ENCODE data around the gene TOP2B. TPM values are rescaled to one million over a fixed set of nuclear protein-coding genes. Genes with fewer than 3 reads are reported as not detected.

TOP2B gene
- total RNA-seq, 1 donor from 2014 or later: 104 TPM

- Histone ChIP-seq H3K36me3 (ENCODE audit: control insufficient read depth, insufficient read depth, low read length) (no peaks in the 10 kb centered on the region), H3K4me3 (ENCODE audit: low read depth, low read length) (no peak overlapping the region), H3K27me3 (ENCODE audit: control insufficient read depth, insufficient read depth, low read length) (no peaks in the 10 kb centered on the region)
- DNase-seq (ENCODE audit: low read depth): no peak
- TF ChIP-seq CTCF (IDR thresholded peaks at IDR 0.05; ENCODE audit: insufficient read depth, low read length, poor library complexity, severe bottlenecking): no peak
Observed at GRCh38 chr3:25648925-25649830, 15.5 kb downstream of the TOP2B start.

GRCh38 chr3:25648107-25648535, 16.6 kb downstream of the TOP2B start:
- H3K36me3 ChIP-seq (ENCODE audit: control insufficient read depth, insufficient read depth, low read length): no peaks in the 10 kb centered on the region
- H3K4me3 ChIP-seq (ENCODE audit: low read depth, low read length): no peak overlapping the region
- DNase-seq (ENCODE audit: low read depth): no peak
- H3K27me3 ChIP-seq (ENCODE audit: control insufficient read depth, insufficient read depth, low read length): no peaks in the 10 kb centered on the region
- TF ChIP-seq CTCF (IDR thresholded peaks at IDR 0.05; ENCODE audit: insufficient read depth, low read length, poor library complexity, severe bottlenecking): peak; percentile 85

DNA sequence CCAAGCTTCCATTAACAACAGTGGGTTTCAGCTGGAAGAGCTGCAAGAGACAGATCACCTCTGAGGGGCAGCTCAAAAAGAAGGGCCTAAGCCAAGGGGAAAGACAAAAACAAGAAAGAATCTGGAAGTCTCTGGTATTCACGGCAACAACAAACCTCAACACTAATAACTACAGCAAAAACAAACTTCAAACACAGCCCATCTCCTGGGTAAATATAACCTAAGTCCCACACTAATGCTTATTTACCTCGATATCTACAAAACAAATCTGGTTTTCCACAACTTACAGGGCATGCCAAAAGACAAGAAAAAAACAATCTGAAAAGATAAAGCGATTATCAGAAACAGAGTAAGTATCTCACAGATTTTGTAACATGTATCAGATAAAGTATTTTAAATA, 29.7 kb downstream of the TOP2B start:
- no peak overlapping the region for H3K4me3 ChIP-seq (ENCODE audit: low read depth, low read length)
- no peak for DNase-seq (ENCODE audit: low read depth)
- no peak for TF ChIP-seq CTCF (IDR thresholded peaks at IDR 0.05; ENCODE audit: insufficient read depth, low read length, poor library complexity, severe bottlenecking)
- H3K27me3 ChIP-seq (ENCODE audit: control insufficient read depth, insufficient read depth, low read length): no peaks in the 10 kb centered on the region
- no peaks in the 10 kb centered on the region for H3K36me3 ChIP-seq (ENCODE audit: control insufficient read depth, insufficient read depth, low read length)

GRCh38 chr3:25633919-25634318, 30.8 kb downstream of the TOP2B start:
- H3K27me3 ChIP-seq (ENCODE audit: control insufficient read depth, insufficient read depth, low read length): no peaks in the 10 kb centered on the region
- no peak for DNase-seq (ENCODE audit: low read depth)
- TF ChIP-seq CTCF (IDR thresholded peaks at IDR 0.05; ENCODE audit: insufficient read depth, low read length, poor library complexity, severe bottlenecking): no peak
- H3K4me3 ChIP-seq (ENCODE audit: low read depth, low read length): no peak overlapping the region
- no peaks in the 10 kb centered on the region for H3K36me3 ChIP-seq (ENCODE audit: control insufficient read depth, insufficient read depth, low read length)

GRCh38 chr3:25631989-25632388, 32.7 kb downstream of the TOP2B start:
- Histone ChIP-seq H3K4me3 (ENCODE audit: low read depth, low read length) (no peak overlapping the region), H3K27me3 (ENCODE audit: control insufficient read depth, insufficient read depth, low read length) (no peaks in the 10 kb centered on the region), H3K36me3 (ENCODE audit: control insufficient read depth, insufficient read depth, low read length) (no peaks in the 10 kb centered on the region)
- no peak for DNase-seq (ENCODE audit: low read depth)
- no peak for TF ChIP-seq CTCF (IDR thresholded peaks at IDR 0.05; ENCODE audit: insufficient read depth, low read length, poor library complexity, severe bottlenecking)

All from kidney epithelial cell (primary cell).